Measurements from ENCODE around the gene ADAMTS2. TPM values are rescaled to one million over a fixed set of nuclear protein-coding genes. Genes with fewer than 3 reads are reported as not detected.

ADAMTS2 gene
- total RNA-seq, 1 experiment from 2014 or later, result 3.9 TPM

DNA sequence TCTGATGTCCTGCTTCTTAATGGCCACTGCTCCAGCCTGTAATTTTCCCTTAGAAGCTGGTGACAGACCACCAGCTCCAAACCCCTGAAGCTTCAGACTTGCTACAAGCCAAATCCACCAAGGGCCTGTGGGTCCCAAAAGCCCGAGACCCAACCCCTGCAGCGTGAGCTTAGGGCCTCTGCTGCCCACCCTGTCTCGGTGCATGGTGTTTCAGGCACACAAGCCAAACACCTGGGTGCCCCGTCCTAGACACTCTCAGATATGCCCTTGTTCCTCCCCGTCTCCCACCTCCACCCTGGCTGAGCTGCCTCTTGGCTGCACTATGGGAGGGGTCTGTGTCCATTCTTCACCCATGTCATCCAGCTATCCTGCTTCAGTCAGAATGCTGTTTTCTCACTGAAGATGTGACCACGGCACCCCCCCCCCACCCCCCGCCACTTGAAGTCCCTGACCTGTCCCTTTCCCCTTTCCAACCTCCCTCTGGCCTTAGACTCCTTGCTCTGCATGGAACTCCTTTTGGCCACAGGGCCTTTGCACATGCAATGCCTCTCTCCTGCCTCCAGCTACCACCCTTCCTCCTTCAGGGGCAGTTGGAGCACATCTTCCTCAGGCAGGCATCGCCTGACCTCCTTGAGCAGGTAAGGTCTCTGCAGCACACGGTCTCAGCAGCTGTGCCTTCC lies 229.3 kb downstream of the ADAMTS2 start:
- no peak overlapping the region for H3K4me2 ChIP-seq (ENCODE audit: low read length)
- ATAC-seq (no peak), DNase-seq (ENCODE audit: low read depth, low spot score) (no peak)
- H4K20me1 ChIP-seq (ENCODE audit: insufficient read depth), result no peaks in the 10 kb centered on the region
- ChIA-PET CTCF (no interaction called here), POLR2A (no interaction called here), RAD21 (ENCODE audit: low non-redundant PET in 1 of 2, low total read pairs in 2 of 2, uncharacterized antibody in 2 of 2, unreplicated experiment in 2 of 2) (no interaction called here)
- no peak overlapping the region for H2AFZ ChIP-seq (ENCODE audit: low read depth, low read length, poor library complexity, severe bottlenecking)
- no peak overlapping the region for H3K27ac ChIP-seq (ENCODE audit: low read depth, low read length)
- H3K36me3 ChIP-seq (ENCODE audit: control insufficient read depth in 1 of 2, insufficient read depth in 2 of 2, low read length in 2 of 2), result no peaks in the 10 kb centered on the region
- H3K27me3 ChIP-seq (ENCODE audit: insufficient read depth, low read length), result no peaks in the 10 kb centered on the region
- H3K9ac ChIP-seq (ENCODE audit: low read length), result no peak overlapping the region
- H3K9me3 ChIP-seq (ENCODE audit: control insufficient read depth in 1 of 2, insufficient read depth in 1 of 2, low read depth in 1 of 2, low read length in 2 of 2), result no peaks in the 10 kb centered on the region; a peak in 1 of 4 replicates
- no peak overlapping the region for H3K4me3 ChIP-seq (replicated peaks in 1 of 2; ENCODE audit: low read depth in 1 of 2, low read length in 2 of 2)
- no peaks in the 10 kb centered on the region for H3K9me2 ChIP-seq (ENCODE audit: insufficient read depth)
- intact Hi-C loops (cut with micrococcal nuclease), result no loop called here
- no TSS peak for BruUV-seq (replicated peaks)
- TF ChIP-seq, protein P1, sequence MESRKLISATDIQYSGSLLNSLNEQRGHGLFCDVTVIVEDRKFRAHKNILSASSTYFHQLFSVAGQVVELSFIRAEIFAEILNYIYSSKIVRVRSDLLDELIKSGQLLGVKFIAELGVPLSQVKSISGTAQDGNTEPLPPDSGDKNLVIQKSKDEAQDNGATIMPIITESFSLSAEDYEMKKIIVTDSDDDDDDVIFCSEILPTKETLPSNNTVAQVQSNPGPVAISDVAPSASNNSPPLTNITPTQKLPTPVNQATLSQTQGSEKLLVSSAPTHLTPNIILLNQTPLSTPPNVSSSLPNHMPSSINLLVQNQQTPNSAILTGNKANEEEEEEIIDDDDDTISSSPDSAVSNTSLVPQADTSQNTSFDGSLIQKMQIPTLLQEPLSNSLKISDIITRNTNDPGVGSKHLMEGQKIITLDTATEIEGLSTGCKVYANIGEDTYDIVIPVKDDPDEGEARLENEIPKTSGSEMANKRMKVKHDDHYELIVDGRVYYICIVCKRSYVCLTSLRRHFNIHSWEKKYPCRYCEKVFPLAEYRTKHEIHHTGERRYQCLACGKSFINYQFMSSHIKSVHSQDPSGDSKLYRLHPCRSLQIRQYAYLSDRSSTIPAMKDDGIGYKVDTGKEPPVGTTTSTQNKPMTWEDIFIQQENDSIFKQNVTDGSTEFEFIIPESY (IDR thresholded peaks at IDR 0.05; ENCODE audit: extremely low read depth, insufficient replicate concordance, low read length), result no peak
- TF ChIP-seq JUND (IDR thresholded peaks at IDR 0.05) (no peak), ZFX (IDR thresholded peaks at IDR 0.05) (no peak), SP1 (IDR thresholded peaks at IDR 0.05; ENCODE audit: low read depth) (no peak), ZNF274 (IDR thresholded peaks at IDR 0.05; ENCODE audit: low read depth, low read length) (no peak), POLR2AphosphoS5 (IDR thresholded peaks at IDR 0.05; ENCODE audit: low read depth, low read length) (no peak), EZH2 (IDR thresholded peaks at IDR 0.05) (no peak), SIN3A (IDR thresholded peaks at IDR 0.05; ENCODE audit: low read depth) (no peak), YY1 (IDR thresholded peaks at IDR 0.05; ENCODE audit: extremely low read depth, insufficient replicate concordance, low read depth, low read length) (no peak)
- TF ChIP-seq, protein P2, sequence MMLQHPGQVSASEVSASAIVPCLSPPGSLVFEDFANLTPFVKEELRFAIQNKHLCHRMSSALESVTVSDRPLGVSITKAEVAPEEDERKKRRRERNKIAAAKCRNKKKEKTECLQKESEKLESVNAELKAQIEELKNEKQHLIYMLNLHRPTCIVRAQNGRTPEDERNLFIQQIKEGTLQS (IDR thresholded peaks at IDR 0.05), result no peak
- TF ChIP-seq, protein P3, sequence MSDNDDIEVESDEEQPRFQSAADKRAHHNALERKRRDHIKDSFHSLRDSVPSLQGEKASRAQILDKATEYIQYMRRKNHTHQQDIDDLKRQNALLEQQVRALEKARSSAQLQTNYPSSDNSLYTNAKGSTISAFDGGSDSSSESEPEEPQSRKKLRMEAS (IDR thresholded peaks at IDR 0.05), result no peak
- no peaks in the 10 kb centered on the region for H3K79me2 ChIP-seq (ENCODE audit: insufficient read depth, low read length)
- peaks cover 0 to 6% of the 10 kb centered on the region in 2 experiments; a peak in 1 of 4 replicates for H3K4me1 ChIP-seq (ENCODE audit: control insufficient read depth in 1 of 2, insufficient read depth in 2 of 2, low read length in 2 of 2)

All from HCT116 (cell line).